ENCODE data around the gene GCAT. TPM values are rescaled to one million over a fixed set of nuclear protein-coding genes. Genes with fewer than 3 reads are reported as not detected.

The GCAT gene
- total RNA-seq, 3 donors from 2014 or later (not counting 1 experiment from before 2014, with no cell fraction given): 0.25 to 1.2 (median 0.28) TPM

- H3K9me3 ChIP-seq (ENCODE audit: control insufficient read depth, insufficient read depth, low read length): no peaks in the 10 kb centered on the region
- whole genome bisulfite sequencing (ENCODE audit: insufficient coverage): 95% methylated on average over 15 of the region's 16 CpGs
- H3K27ac ChIP-seq (ENCODE audit: low read length): no peak overlapping the region
- TF ChIP-seq CTCF (IDR thresholded peaks at IDR 0.05): no peak
- ATAC-seq: no peak
- intact Hi-C loops (cut with micrococcal nuclease): no loop called here
- no peaks in the 10 kb centered on the region for H3K36me3 Mint-ChIP-seq
- H3K4me1 Mint-ChIP-seq: no peaks in the 10 kb centered on the region
- H3K27me3 Mint-ChIP-seq (ENCODE audit: low read depth in 2 of 2): no peaks in the 10 kb centered on the region
- no peak overlapping the region for H3K27ac Mint-ChIP-seq
- no peaks in the 10 kb centered on the region for H3K9me3 Mint-ChIP-seq
- H3K4me1 ChIP-seq (ENCODE audit: control insufficient read depth, insufficient read depth, low read length): no peaks in the 10 kb centered on the region
- no peak overlapping the region for H3K4me3 Mint-ChIP-seq
- H3K36me3 ChIP-seq (ENCODE audit: control insufficient read depth, insufficient read depth, low read length): peaks cover 39% of the 10 kb centered on the region
- no peaks in the 10 kb centered on the region for H3K27me3 ChIP-seq (ENCODE audit: control insufficient read depth, insufficient read depth, low read length)
- no peak overlapping the region for H3K4me3 ChIP-seq (ENCODE audit: low read length)
- DNase-seq: no peak
Observed at GRCh38 chr22:37832022-37832857, 24.5 kb downstream of the GCAT start.

- Mint-ChIP-seq H3K27ac (peak overlapping the region; percentile 76 to 88), H3K4me1 (peaks cover 9 to 13% of the 10 kb centered on the region in 2 donors), H3K27me3 (ENCODE audit: low read depth in 2 of 2) (no peaks in the 10 kb centered on the region), H3K9me3 (no peaks in the 10 kb centered on the region), H3K4me3 (peak overlapping the region; percentile 70), H3K36me3 (no peaks in the 10 kb centered on the region)
- no peaks in the 10 kb centered on the region for H3K27me3 ChIP-seq (ENCODE audit: control insufficient read depth, insufficient read depth, low read length)
- WGBS (ENCODE audit: insufficient coverage): 89% methylated on average over 10 of the region's 10 CpGs
- intact Hi-C loops (cut with micrococcal nuclease): loop anchor here (5.0 to 10.0 kb wide), 2 partner anchors 35 to 207 kb away; partner anchors contain the start of genes GCAT and SH3BP1
- DNase-seq: no peak
- no peak for ATAC-seq
- peaks cover 14% of the 10 kb centered on the region for H3K4me1 ChIP-seq (ENCODE audit: control insufficient read depth, insufficient read depth, low read length)
- no peak overlapping the region for H3K4me3 ChIP-seq (ENCODE audit: low read length)
- no peak overlapping the region for H3K27ac ChIP-seq (ENCODE audit: low read length)
- peaks cover 16% of the 10 kb centered on the region for H3K36me3 ChIP-seq (ENCODE audit: control insufficient read depth, insufficient read depth, low read length)
- no peaks in the 10 kb centered on the region for H3K9me3 ChIP-seq (ENCODE audit: control insufficient read depth, insufficient read depth, low read length)
- no peak for TF ChIP-seq CTCF (IDR thresholded peaks at IDR 0.05)
Observed at GRCh38 chr22:37842015-37842793, 34.5 kb downstream of the GCAT start.

GRCh38 chr22:37843741-37844089 lies 36.0 kb downstream of the GCAT start:
- peaks cover 13 to 17% of the 10 kb centered on the region in 2 donors for H3K4me1 Mint-ChIP-seq
- Histone ChIP-seq H3K4me1 (ENCODE audit: control insufficient read depth, insufficient read depth, low read length) (peaks cover 21% of the 10 kb centered on the region), H3K27ac (ENCODE audit: low read length) (peak overlapping the region; percentile 70), H3K36me3 (ENCODE audit: control insufficient read depth, insufficient read depth, low read length) (peaks cover 7% of the 10 kb centered on the region), H3K9me3 (ENCODE audit: control insufficient read depth, insufficient read depth, low read length) (no peaks in the 10 kb centered on the region), H3K27me3 (ENCODE audit: control insufficient read depth, insufficient read depth, low read length) (no peaks in the 10 kb centered on the region), H3K4me3 (ENCODE audit: low read length) (peak overlapping the region; percentile 43)
- no peaks in the 10 kb centered on the region for H3K36me3 Mint-ChIP-seq
- DNase-seq: no peak
- peak; percentile 28 to 55 (median 43) for ATAC-seq
- no peaks in the 10 kb centered on the region for H3K9me3 Mint-ChIP-seq
- no peak for TF ChIP-seq CTCF (IDR thresholded peaks at IDR 0.05)
- peak overlapping the region; percentile 90 for H3K4me3 Mint-ChIP-seq
- peak overlapping the region; percentile 76 to 88 for H3K27ac Mint-ChIP-seq
- WGBS (ENCODE audit: insufficient coverage): under 1% methylated on average over 46 of the region's 46 CpGs
- H3K27me3 Mint-ChIP-seq (ENCODE audit: low read depth in 2 of 2): no peaks in the 10 kb centered on the region
- intact Hi-C loops (cut with micrococcal nuclease): loop anchor here (5.0 to 10.0 kb wide), 2 partner anchors 36 to 209 kb away; partner anchors contain the start of genes GCAT and SH3BP1
